ENCODE measurements around the gene MAMSTR. TPM values are rescaled to one million over a fixed set of nuclear protein-coding genes. Genes with fewer than 3 reads are reported as not detected.

MAMSTR gene
- total RNA-seq, 1 donor from 2014 or later, result 5.2 TPM

DNA sequence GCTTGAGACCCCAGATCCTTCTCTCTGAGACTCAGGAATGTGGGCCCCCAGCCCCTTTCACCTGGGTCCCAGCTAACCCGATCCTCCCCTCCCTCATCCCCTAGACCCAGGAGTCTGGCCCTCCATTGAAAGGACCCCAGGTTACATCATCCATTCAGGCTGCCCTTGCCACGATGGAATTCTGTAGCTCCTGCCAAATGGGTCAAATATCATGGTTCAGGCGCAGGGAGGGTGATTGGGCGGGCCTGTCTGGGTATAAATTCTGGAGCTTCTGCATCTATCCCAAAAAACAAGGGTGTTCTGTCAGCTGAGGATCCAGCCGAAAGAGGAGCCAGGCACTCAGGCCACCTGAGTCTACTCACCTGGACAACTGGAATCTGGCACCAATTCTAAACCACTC lies 36.3 kb upstream of the MAMSTR start:
- H3K9ac ChIP-seq (ENCODE audit: low read depth in 1 of 3, low read length in 3 of 3), result no peak overlapping the region

DNA sequence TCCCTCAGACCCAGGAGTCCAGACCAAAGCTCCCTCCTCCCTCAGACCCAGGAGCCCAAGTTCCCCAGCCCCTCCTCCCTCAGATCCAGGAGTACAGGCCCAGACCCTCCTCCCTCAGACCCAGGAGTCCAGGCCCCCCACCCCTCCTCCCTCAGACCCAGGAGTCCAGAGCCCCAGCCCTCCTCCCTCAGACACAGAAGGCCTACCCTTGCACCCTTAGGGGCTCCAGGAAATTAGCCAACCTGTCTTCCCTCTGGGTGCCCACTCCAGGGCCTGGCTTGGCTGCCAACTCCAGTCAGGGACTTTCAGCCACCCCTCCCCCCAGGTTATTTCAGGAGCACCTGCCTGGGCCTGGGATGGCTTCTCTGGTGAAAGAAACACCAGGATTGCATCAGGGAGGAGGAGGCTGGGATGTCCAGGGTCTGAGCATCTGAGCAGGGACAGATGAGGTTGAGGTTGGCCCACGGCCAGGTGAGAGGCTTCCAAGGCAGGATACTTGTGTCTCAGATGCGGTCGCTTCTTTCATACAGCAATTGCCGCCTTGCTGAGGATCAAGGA lies 35.6 kb upstream of the MAMSTR start, which contains the start of gene FGF21:
Gene FGF21, plus strand, starts transcription at position 441 of the 558 bp plus-strand sequence. CDS start 713 bp downstream, outside the sequence.
- H3K27ac ChIP-seq (ENCODE audit: low read depth, low read length), result no peak within 1 kb of the TSS
- H3K27me3 ChIP-seq (ENCODE audit: control insufficient read depth in 3 of 3, insufficient read depth in 3 of 3, low read length in 3 of 3), result peaks cover 0 to 10% (median 9%) of the 10 kb centered on the region in 3 donors
- H3K9me3 ChIP-seq (ENCODE audit: control insufficient read depth in 3 of 3, low read length in 3 of 3), result no peaks in the 10 kb centered on the region
- H3K36me3 ChIP-seq (ENCODE audit: control insufficient read depth in 3 of 3, insufficient read depth in 3 of 3, low read length in 3 of 3), result peaks cover 0 to 4% (median 0%) of the 10 kb centered on the region in 3 donors
- peak within 1 kb of the TSS in 2 of 3 donors; percentile 14 to 29 for H3K4me3 ChIP-seq (ENCODE audit: low read length in 3 of 3)
- peak within 1 kb of the TSS in 2 of 3 donors; percentile 12 to 16 for H3K9ac ChIP-seq (ENCODE audit: low read depth in 1 of 3, low read length in 3 of 3)
- H3K4me1 ChIP-seq (ENCODE audit: control insufficient read depth in 3 of 3, insufficient read depth in 3 of 3, low read length in 3 of 3), result peaks cover 20 to 33% (median 26%) of the 10 kb centered on the region in 3 donors

More for the DNA sequence above, 36.3 kb upstream of the MAMSTR start:
- no peaks in the 10 kb centered on the region for H3K36me3 ChIP-seq (ENCODE audit: control insufficient read depth in 3 of 3, insufficient read depth in 3 of 3, low read length in 3 of 3)
- H3K4me1 ChIP-seq (ENCODE audit: control insufficient read depth in 3 of 3, insufficient read depth in 3 of 3, low read length in 3 of 3), result peaks cover 20 to 35% (median 26%) of the 10 kb centered on the region in 3 donors
- peaks cover 0 to 10% (median 4%) of the 10 kb centered on the region in 3 donors for H3K27me3 ChIP-seq (ENCODE audit: control insufficient read depth in 3 of 3, insufficient read depth in 3 of 3, low read length in 3 of 3)
- H3K27ac ChIP-seq (ENCODE audit: low read depth, low read length), result no peak overlapping the region
- H3K4me3 ChIP-seq (ENCODE audit: low read length in 3 of 3), result peak overlapping the region in 2 of 3 donors; percentile 14 to 29
- H3K9me3 ChIP-seq (ENCODE audit: control insufficient read depth in 3 of 3, low read length in 3 of 3), result no peaks in the 10 kb centered on the region

DNA sequence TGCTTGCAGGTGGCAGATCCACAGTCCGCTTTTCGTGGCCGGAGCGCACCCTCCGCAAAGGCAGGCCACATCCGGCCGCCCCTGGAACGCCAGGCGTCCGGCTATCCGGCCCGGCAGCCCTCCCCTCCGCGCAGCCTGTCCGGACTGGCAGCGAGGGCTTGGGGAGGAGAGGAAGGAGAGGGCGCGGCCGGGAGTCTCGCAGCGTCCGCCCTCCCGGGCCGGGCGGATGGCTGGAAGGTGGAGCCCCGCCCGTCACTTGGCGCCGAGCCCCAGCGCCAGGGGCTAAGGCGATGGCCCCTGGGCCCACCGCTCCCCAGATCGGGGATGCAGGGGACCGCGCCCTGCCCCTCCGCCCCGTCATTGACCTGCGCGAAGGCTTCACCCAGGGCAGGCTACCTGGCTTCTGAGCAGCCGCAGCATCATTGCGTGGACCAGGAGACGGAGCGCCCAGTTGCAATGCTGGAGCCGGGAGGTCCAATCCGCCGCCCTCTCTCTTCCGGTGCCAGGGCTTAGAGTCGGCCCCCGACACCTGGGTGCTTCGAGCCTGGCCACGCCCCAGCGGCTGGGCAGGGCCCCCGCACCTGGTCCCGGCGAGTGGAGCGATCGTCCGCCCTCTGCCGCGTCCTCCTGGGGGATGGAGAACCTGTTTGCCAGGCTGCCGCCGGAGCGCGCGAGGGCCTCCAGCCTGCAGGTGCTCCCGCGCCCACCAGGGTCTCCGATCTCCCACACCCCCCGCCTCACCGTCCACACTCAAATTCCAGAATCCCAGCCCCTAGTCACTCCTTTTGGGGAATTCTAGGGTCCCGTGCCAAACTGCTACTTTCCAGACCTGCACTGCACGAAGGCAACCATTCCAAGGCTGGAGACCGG lies 33.2 kb upstream of the MAMSTR start, which contains the start of gene FUT1:
Gene FUT1, minus strand, starts transcription at position 146 of the 870 bp plus-strand sequence. CDS start 1,360 bp downstream, outside the sequence.
- peaks cover 0 to 10% (median 9%) of the 10 kb centered on the region in 3 donors for H3K27me3 ChIP-seq (ENCODE audit: control insufficient read depth in 3 of 3, insufficient read depth in 3 of 3, low read length in 3 of 3)
- H3K9ac ChIP-seq (ENCODE audit: low read depth in 1 of 3, low read length in 3 of 3), result peak within 1 kb of the TSS; percentile 59 to 79 (median 70)
- H3K4me3 ChIP-seq (ENCODE audit: low read length in 3 of 3), result peak within 1 kb of the TSS; percentile 57 to 77 (median 67)
- peaks cover 20 to 37% (median 26%) of the 10 kb centered on the region in 3 donors for H3K4me1 ChIP-seq (ENCODE audit: control insufficient read depth in 3 of 3, insufficient read depth in 3 of 3, low read length in 3 of 3)
- peak within 1 kb of the TSS; percentile 30 for H3K27ac ChIP-seq (ENCODE audit: low read depth, low read length)
- no peaks in the 10 kb centered on the region for H3K9me3 ChIP-seq (ENCODE audit: control insufficient read depth in 3 of 3, low read length in 3 of 3)
- peaks cover 0 to 5% (median 0%) of the 10 kb centered on the region in 3 donors for H3K36me3 ChIP-seq (ENCODE audit: control insufficient read depth in 3 of 3, insufficient read depth in 3 of 3, low read length in 3 of 3)

DNA sequence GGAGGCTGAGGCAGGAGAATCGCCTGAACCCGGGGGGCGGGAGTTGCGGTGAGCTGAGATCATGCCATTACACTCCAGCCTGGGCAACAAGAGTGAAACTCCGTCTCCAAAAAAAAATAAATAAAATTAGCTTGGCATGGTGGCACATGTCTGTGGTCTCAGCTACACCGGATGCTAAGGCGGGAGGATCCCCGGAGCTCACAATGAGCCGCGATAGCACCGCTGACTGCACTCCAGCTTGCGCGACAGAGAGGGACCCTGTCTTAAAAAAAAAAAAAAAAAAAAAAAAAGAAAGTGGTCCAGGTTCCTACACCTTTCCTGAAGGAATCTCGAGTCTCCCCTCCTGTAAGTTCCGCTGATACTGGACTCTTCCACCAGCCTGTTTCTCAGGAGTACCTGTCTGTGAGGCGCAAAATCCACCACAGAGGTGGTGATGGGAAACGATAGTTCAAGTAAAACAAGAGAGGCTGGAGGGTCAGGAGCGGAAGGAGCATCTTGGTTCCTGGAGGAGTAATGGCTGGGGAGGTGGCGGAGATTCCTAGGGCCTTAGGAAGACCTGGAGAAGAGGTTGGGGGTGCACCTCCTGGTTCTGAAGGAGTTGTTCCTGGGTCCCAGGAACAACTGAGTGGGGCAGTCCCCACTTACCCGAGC lies 32.4 kb upstream of the MAMSTR start:
- H3K9me3 ChIP-seq (ENCODE audit: control insufficient read depth in 3 of 3, low read length in 3 of 3), result no peaks in the 10 kb centered on the region
- peak overlapping the region; percentile 57 to 77 (median 67) for H3K4me3 ChIP-seq (ENCODE audit: low read length in 3 of 3)
- peaks cover 0 to 10% (median 9%) of the 10 kb centered on the region in 3 donors for H3K27me3 ChIP-seq (ENCODE audit: control insufficient read depth in 3 of 3, insufficient read depth in 3 of 3, low read length in 3 of 3)
- H3K9ac ChIP-seq (ENCODE audit: low read depth in 1 of 3, low read length in 3 of 3), result peak overlapping the region; percentile 59 to 79 (median 70)
- peak overlapping the region; percentile 30 for H3K27ac ChIP-seq (ENCODE audit: low read depth, low read length)
- H3K4me1 ChIP-seq (ENCODE audit: control insufficient read depth in 3 of 3, insufficient read depth in 3 of 3, low read length in 3 of 3), result peaks cover 23 to 39% (median 26%) of the 10 kb centered on the region in 3 donors
- peaks cover 0 to 5% (median 0%) of the 10 kb centered on the region in 3 donors for H3K36me3 ChIP-seq (ENCODE audit: control insufficient read depth in 3 of 3, insufficient read depth in 3 of 3, low read length in 3 of 3)

DNA sequence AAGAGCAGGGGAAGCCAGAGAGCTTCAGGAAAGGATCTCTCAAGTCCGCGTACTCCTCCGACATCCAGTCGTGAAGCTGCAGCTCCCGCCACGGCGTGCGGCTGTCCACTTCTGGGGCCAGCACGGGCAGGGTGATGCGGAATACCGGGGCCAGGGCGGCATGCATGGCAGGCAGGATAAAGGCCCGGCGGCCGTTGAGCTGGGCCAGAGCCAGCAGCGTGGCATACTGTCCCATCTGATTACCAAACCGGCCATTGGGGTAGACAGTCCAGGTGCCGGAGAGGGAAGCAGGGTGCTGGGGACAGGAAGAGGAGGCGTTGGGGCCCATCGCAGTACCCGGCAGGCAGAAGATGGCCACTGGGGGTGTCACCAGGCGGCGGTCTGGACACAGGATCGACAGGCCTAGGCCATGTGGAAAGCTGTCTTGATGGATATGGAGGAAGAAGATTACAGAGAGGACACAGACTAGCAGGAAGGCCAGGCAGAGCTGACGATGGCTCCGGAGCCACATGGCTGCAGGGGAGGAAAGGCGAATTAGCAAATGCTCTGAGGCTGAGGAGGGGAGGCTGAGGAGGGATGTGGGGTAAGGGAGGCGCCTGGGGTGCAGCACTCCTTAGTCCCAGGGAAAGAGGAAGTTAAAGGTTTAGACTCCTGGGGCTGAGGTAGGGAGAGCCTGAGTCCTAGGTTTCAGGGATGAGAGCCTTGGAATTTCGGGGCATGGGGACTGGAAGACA lies 31.4 kb upstream of the MAMSTR start:
- Histone ChIP-seq H3K27ac (ENCODE audit: low read depth, low read length) (no peak overlapping the region), H3K36me3 (ENCODE audit: control insufficient read depth in 3 of 3, insufficient read depth in 3 of 3, low read length in 3 of 3) (peaks cover 0 to 5% (median 0%) of the 10 kb centered on the region in 3 donors), H3K9me3 (ENCODE audit: control insufficient read depth in 3 of 3, low read length in 3 of 3) (no peaks in the 10 kb centered on the region), H3K9ac (ENCODE audit: low read depth in 1 of 3, low read length in 3 of 3) (no peak overlapping the region), H3K4me3 (ENCODE audit: low read length in 3 of 3) (peak overlapping the region in 2 of 3 donors; percentile 22 to 30), H3K27me3 (ENCODE audit: control insufficient read depth in 3 of 3, insufficient read depth in 3 of 3, low read length in 3 of 3) (peaks cover 0 to 10% (median 9%) of the 10 kb centered on the region in 3 donors), H3K4me1 (ENCODE audit: control insufficient read depth in 3 of 3, insufficient read depth in 3 of 3, low read length in 3 of 3) (peaks cover 19 to 33% (median 23%) of the 10 kb centered on the region in 3 donors)

DNA sequence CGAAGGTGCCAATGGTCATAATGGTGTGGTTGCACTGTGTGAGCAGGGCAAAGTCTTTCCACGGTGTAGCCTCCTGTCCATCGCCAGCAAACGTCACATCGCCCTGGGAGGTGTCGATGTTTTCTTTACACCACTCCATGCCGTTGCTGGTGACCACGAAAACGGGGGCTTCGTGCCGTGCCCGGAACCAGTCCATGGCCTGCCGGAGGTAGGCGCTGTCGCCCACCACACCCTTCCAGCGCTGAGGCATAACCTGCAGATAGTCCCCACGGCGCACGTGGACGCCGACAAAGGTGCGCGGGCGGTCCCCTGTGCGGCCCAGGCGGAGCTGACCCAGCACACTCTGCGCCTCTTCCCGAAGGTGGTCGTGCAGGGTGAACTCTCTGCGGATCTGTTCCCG lies 30.8 kb upstream of the MAMSTR start:
- Histone ChIP-seq H3K27me3 (ENCODE audit: control insufficient read depth in 3 of 3, insufficient read depth in 3 of 3, low read length in 3 of 3) (peaks cover 0 to 10% (median 9%) of the 10 kb centered on the region in 3 donors), H3K9ac (ENCODE audit: low read depth in 1 of 3, low read length in 3 of 3) (no peak overlapping the region), H3K9me3 (ENCODE audit: control insufficient read depth in 3 of 3, low read length in 3 of 3) (no peaks in the 10 kb centered on the region), H3K4me1 (ENCODE audit: control insufficient read depth in 3 of 3, insufficient read depth in 3 of 3, low read length in 3 of 3) (peaks cover 14 to 27% (median 17%) of the 10 kb centered on the region in 3 donors), H3K36me3 (ENCODE audit: control insufficient read depth in 3 of 3, insufficient read depth in 3 of 3, low read length in 3 of 3) (peaks cover 0 to 5% (median 0%) of the 10 kb centered on the region in 3 donors), H3K4me3 (ENCODE audit: low read length in 3 of 3) (no peak overlapping the region), H3K27ac (ENCODE audit: low read depth, low read length) (no peak overlapping the region)

DNA sequence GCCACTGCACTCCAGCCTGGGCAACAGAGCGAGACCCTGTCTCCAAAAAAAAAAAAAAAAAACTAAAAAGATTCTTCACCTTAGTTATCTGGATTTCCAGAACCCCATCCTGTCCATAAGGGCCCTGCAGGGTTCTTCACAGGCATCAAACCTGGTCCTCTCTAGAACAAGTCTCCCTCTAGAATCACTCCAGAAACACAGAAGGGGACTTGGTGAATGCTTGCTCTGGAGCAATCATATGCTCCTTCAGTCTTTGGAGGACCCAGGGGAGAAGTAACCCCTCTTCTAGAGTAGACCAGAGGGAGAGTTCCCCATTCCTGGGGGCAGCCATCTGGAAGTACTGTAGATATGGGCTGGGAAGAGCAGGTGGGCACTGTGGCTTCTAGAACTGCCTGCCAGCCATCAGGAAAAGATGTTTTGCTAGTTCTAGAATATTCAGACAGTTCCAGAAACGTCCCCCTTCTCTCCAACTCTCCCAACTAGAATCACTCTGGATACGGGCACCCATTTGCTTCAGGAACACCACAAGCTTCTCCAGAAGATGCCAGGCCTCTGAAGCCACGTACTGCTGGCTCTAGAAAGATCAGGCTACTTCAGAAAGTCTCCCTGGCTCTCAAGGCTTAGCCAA lies 30.2 kb upstream of the MAMSTR start:
- peaks cover 8 to 20% (median 14%) of the 10 kb centered on the region in 3 donors for H3K4me1 ChIP-seq (ENCODE audit: control insufficient read depth in 3 of 3, insufficient read depth in 3 of 3, low read length in 3 of 3)
- peaks cover 0 to 10% (median 9%) of the 10 kb centered on the region in 3 donors for H3K27me3 ChIP-seq (ENCODE audit: control insufficient read depth in 3 of 3, insufficient read depth in 3 of 3, low read length in 3 of 3)
- no peak overlapping the region for H3K27ac ChIP-seq (ENCODE audit: low read depth, low read length)
- no peak overlapping the region for H3K4me3 ChIP-seq (ENCODE audit: low read length in 3 of 3)
- H3K36me3 ChIP-seq (ENCODE audit: control insufficient read depth in 3 of 3, insufficient read depth in 3 of 3, low read length in 3 of 3), result peaks cover 0 to 5% (median 0%) of the 10 kb centered on the region in 3 donors
- no peak overlapping the region for H3K9ac ChIP-seq (ENCODE audit: low read depth in 1 of 3, low read length in 3 of 3)
- H3K9me3 ChIP-seq (ENCODE audit: control insufficient read depth in 3 of 3, low read length in 3 of 3), result no peaks in the 10 kb centered on the region

DNA sequence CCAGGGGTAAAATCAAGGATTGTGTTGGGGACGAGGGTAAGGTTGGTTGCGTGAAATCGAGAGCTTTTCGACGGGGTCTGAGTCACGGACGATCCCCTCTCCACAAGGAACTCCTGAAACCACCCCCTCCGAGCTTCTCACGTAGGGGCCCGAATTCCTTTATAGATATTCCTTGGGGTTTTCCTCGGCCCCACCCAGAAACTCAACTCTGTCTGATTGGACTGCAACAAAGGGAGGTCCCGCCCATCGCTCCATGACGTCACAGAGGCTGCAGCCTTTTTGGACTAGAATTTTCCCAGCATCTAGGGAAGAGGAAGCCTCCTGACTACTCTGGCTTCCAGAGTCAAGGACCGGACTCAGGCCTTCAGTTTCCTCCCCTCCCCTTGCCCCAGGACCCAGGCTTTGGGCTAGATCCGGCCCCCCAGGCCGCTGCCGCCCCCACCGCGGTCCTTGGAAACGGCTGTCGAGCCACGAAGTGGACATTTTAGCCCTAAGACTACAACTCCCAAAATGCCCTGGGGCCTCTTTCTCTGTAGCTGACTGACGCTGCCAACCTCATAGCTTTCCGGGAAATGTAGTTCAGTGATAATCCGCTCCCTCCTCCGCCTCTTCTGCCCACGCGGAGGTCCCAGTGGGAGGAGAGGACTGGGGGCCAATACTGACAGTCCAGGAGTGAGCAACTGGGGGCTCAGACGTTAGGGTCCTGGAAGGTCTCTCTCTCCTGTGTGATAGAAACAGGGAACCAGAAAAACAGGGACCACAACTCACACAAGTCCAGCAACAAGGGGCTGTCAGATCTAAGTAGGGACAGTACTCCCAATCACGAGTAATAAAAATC lies 27.4 kb upstream of the MAMSTR start, which contains the start of gene IZUMO1:
Gene IZUMO1, minus strand, starts transcription at position 172 of the 838 bp plus-strand sequence. CDS start 1,050 bp downstream, outside the sequence.
- peak within 1 kb of the TSS; percentile 47 to 71 (median 63) for H3K4me3 ChIP-seq (ENCODE audit: low read length in 3 of 3)
- peak within 1 kb of the TSS in 2 of 3 donors; percentile 33 to 79 for H3K9ac ChIP-seq (ENCODE audit: low read depth in 1 of 3, low read length in 3 of 3)
- H3K36me3 ChIP-seq (ENCODE audit: control insufficient read depth in 3 of 3, insufficient read depth in 3 of 3, low read length in 3 of 3), result peaks cover 0 to 5% (median 0%) of the 10 kb centered on the region in 3 donors
- peak within 1 kb of the TSS; percentile 65 for H3K27ac ChIP-seq (ENCODE audit: low read depth, low read length)
- H3K9me3 ChIP-seq (ENCODE audit: control insufficient read depth in 3 of 3, low read length in 3 of 3), result no peaks in the 10 kb centered on the region
- peaks cover under 1 to 14% (median 5%) of the 10 kb centered on the region in 3 donors for H3K4me1 ChIP-seq (ENCODE audit: control insufficient read depth in 3 of 3, insufficient read depth in 3 of 3, low read length in 3 of 3)
- peaks cover 0 to 9% (median 1%) of the 10 kb centered on the region in 3 donors for H3K27me3 ChIP-seq (ENCODE audit: control insufficient read depth in 3 of 3, insufficient read depth in 3 of 3, low read length in 3 of 3)
